H9 (cell line): Measurements from ENCODE around the gene SLC29A4. TPM values are rescaled to one million over a fixed set of nuclear protein-coding genes. Genes with fewer than 3 reads are reported as not detected.
"Not testable (repeated sequence)": the region's sequence is repeated elsewhere in the genome, so short reads cannot be mapped to it uniquely, and the experiment has no call there.

Experiments
- DNase-seq: peaks from one replicate; pipeline ENCODE4 v3.0.0-alpha.2; 2017
- H2AFZ ChIP-seq: one replicate; pipeline ENCODE4 v1.6.1; 2013; ENCODE audit warnings: mild to moderate bottlenecking, low read length, control low read depth, moderate library complexity
- H2AK5ac ChIP-seq: 2 replicates; pipeline ENCODE4 v1.6.1; 2013; ENCODE audit warnings: low read length, control low read depth, mixed read lengths; ENCODE audit not compliant: insufficient read length
- H2BK120ac ChIP-seq: one replicate; pipeline ENCODE4 v1.6.1; 2013; ENCODE audit warnings: low read depth, mild to moderate bottlenecking, low read length, control low read depth, inconsistent platforms; ENCODE audit not compliant: poor library complexity, severe bottlenecking
- H2BK12ac ChIP-seq: 2 replicates; pipeline ENCODE4 v1.6.1; 2013; ENCODE audit warnings: low read length, control low read depth, mixed read lengths, low read depth; ENCODE audit not compliant: insufficient read length
- H2BK15ac ChIP-seq: 2 replicates; pipeline ENCODE4 v1.6.1; 2013; ENCODE audit warnings: low read depth, low read length, control low read depth
- H2BK20ac ChIP-seq: one replicate; pipeline ENCODE4 v1.6.1; 2013; ENCODE audit warnings: low read depth, mild to moderate bottlenecking, low read length, control low read depth, inconsistent platforms; ENCODE audit not compliant: poor library complexity, severe bottlenecking
- H2BK5ac ChIP-seq: 2 replicates; pipeline ENCODE4 v1.6.1; 2013; ENCODE audit warnings: low read length, control low read depth, mixed read lengths; ENCODE audit not compliant: insufficient read length
- H3K14ac ChIP-seq: 2 replicates; pipeline ENCODE4 v1.6.1; 2013; ENCODE audit warnings: low read length, control low read depth; ENCODE audit not compliant: insufficient read depth
- H3K18ac ChIP-seq: 2 replicates; pipeline ENCODE4 v1.6.1; 2013; ENCODE audit warnings: low read depth, mild to moderate bottlenecking, mixed read lengths, low read length, control low read depth; ENCODE audit not compliant: insufficient read length
- H3K23ac ChIP-seq: 2 replicates; pipeline ENCODE4 v1.6.1; 2013; ENCODE audit warnings: low read length, control low read depth, mixed read lengths, low read depth; ENCODE audit not compliant: insufficient read length
- H3K23me2 ChIP-seq: 2 replicates; pipeline ENCODE4 v1.6.1; 2013; ENCODE audit warnings: low read depth, mild to moderate bottlenecking, mixed read lengths, low read length, control low read depth; ENCODE audit not compliant: insufficient read length, poor library complexity, severe bottlenecking
- H3K27ac ChIP-seq: 2 replicates; pipeline ENCODE4 v1.5.1; 2013; ENCODE audit warnings: low read length, control low read depth, mixed read lengths, low read depth; ENCODE audit not compliant: insufficient read length
- H3K27me3 ChIP-seq: 2 replicates; pipeline ENCODE4 v1.6.1; 2013; ENCODE audit warnings: low read length, control low read depth, inconsistent platforms; ENCODE audit not compliant: insufficient read depth
- H3K4ac ChIP-seq: 2 replicates; pipeline ENCODE4 v1.6.1; 2013; ENCODE audit warnings: low read depth, mild to moderate bottlenecking, control low read depth, inconsistent platforms, low read length, moderate library complexity
- H3K4me1 ChIP-seq: 2 replicates; pipeline ENCODE4 v1.6.1; 2013; ENCODE audit warnings: low read length, control low read depth, inconsistent platforms; ENCODE audit not compliant: insufficient read depth
- H3K4me2 ChIP-seq: 2 replicates; pipeline ENCODE4 v1.6.1; 2013; ENCODE audit warnings: low read length, control low read depth, mixed read lengths; ENCODE audit not compliant: insufficient read length, insufficient read depth
- H3K56ac ChIP-seq: 2 replicates; pipeline ENCODE4 v1.6.1; 2013; ENCODE audit warnings: low read depth, mild to moderate bottlenecking, mixed read lengths, low read length, control low read depth; ENCODE audit not compliant: insufficient read length
- H3K79me1 ChIP-seq: 2 replicates; pipeline ENCODE4 v1.6.1; 2013; ENCODE audit warnings: low read depth, mild to moderate bottlenecking, moderate library complexity, low read length, control low read depth, inconsistent platforms; ENCODE audit not compliant: insufficient read depth, poor library complexity, severe bottlenecking
- H3K79me2 ChIP-seq: 2 replicates; pipeline ENCODE4 v1.6.1; 2013; ENCODE audit warnings: low read length, control low read depth, inconsistent platforms; ENCODE audit not compliant: insufficient read depth
- H3K9ac ChIP-seq: 2 replicates; pipeline ENCODE4 v1.6.1; 2013; ENCODE audit warnings: low read length, control low read depth, mixed read lengths; ENCODE audit not compliant: insufficient read length; ENCODE audit errors: extremely low read depth
- H3K9me3 ChIP-seq: one replicate; pipeline ENCODE4 v1.6.1; 2013; ENCODE audit warnings: low read depth, low read length, inconsistent platforms; ENCODE audit not compliant: control insufficient read depth
- H3T11ph ChIP-seq: one replicate; pipeline ENCODE4 v1.6.1; 2013; ENCODE audit warnings: mild to moderate bottlenecking, low read length, control low read depth, inconsistent platforms
- H4K20me1 ChIP-seq: one replicate; pipeline ENCODE4 v1.6.1; 2013; ENCODE audit not compliant: control insufficient read depth, insufficient read length, insufficient read depth
- H4K5ac ChIP-seq: 2 replicates; pipeline ENCODE4 v1.6.1; 2013; ENCODE audit warnings: low read depth, mild to moderate bottlenecking, mixed read lengths, low read length, control low read depth; ENCODE audit not compliant: insufficient read length
- H4K8ac ChIP-seq: replicated peaks from 2 replicates; pipeline ENCODE4 v1.6.1; 2013; ENCODE audit warnings: low read length, control low read depth, mixed read lengths, low read depth; ENCODE audit not compliant: insufficient read length
- H4K91ac ChIP-seq: 2 replicates; pipeline ENCODE4 v1.6.1; 2013; ENCODE audit warnings: low read depth, mild to moderate bottlenecking, moderate library complexity, mixed read lengths, low read length, control low read depth; ENCODE audit not compliant: insufficient read length
- H3K27ac Mint-ChIP-seq, 3 experiments: 2 replicates in 2 of 3; 3 replicates in 1 of 3; pipeline ENCODE4 v1.8.0; 2020 to 2021; ENCODE audit warnings: mixed read lengths in 3 of 3, mild to moderate bottlenecking in 1 of 3, moderate library complexity in 1 of 3
- H3K27me3 Mint-ChIP-seq: 2 replicates; pipeline ENCODE4 v1.8.0; 2021; ENCODE audit warnings: low read depth, mild to moderate bottlenecking, moderate library complexity, mixed read lengths
- H3K36me3 Mint-ChIP-seq, 3 experiments: 2 replicates in 2 of 3; 3 replicates in 1 of 3; pipeline ENCODE4 v1.8.0; 2020 to 2021; ENCODE audit warnings: low read depth in 3 of 3, mixed read lengths in 3 of 3; ENCODE audit not compliant: insufficient read depth in 1 of 3
- H3K4me1 Mint-ChIP-seq, 2 experiments: 2 replicates each; pipeline ENCODE4 v1.8.0; 2020; ENCODE audit warnings: mixed read lengths in 2 of 2
- H3K4me3 Mint-ChIP-seq, 2 experiments: 2 replicates in 1 of 2; 3 replicates in 1 of 2; pipeline ENCODE4 v1.8.0; 2020 to 2021; ENCODE audit warnings: mild to moderate bottlenecking in 2 of 2, mixed read lengths in 2 of 2, moderate library complexity in 1 of 2
- H3K9me3 Mint-ChIP-seq, 2 experiments: 2 replicates in 1 of 2; 3 replicates in 1 of 2; pipeline ENCODE4 v1.8.0; 2020; ENCODE audit warnings: mild to moderate bottlenecking in 2 of 2, mixed read lengths in 2 of 2, moderate library complexity in 1 of 2
- WGBS: extraction: QIAGEN DNeasy Blood & Tissue Kit; methylation state at CpG from one replicate; pipeline ENCODE4 v1.1.7; 2013; ENCODE audit warnings: missing lambda C conversion rate, low lambda C conversion rate, mixed read lengths; ENCODE audit not compliant: insufficient read length; ENCODE audit errors: extremely low coverage; 5-methylcytosine and 5-hydroxymethylcytosine counted together
- total RNA-seq: library from RNA; stranded (reverse); gene quantifications from 2 replicates; pipeline ENCODE4 v1.2.1, GENCODE V29; 2021

Gene SLC29A4
- total RNA-seq, 1 experiment from 2014 or later: 12.4 TPM

- DNase-seq: not testable (repeated sequence)
These were observed 12.6 kb upstream of the SLC29A4 start for GRCh38 chr7:5269992-5270657.

More at GRCh38 chr7:5269992-5270657, 12.6 kb upstream of the SLC29A4 start:
- H2BK12ac ChIP-seq, H4K5ac ChIP-seq, H4K20me1 ChIP-seq, H3K18ac ChIP-seq, H3K23ac ChIP-seq, H3K36me3 Mint-ChIP-seq, H3K4me1 ChIP-seq, H2AFZ ChIP-seq, H2BK5ac ChIP-seq, H2BK20ac ChIP-seq, H3K27me3 ChIP-seq, H3K4ac ChIP-seq, H3T11ph ChIP-seq, H4K91ac ChIP-seq, H3K4me2 ChIP-seq, H3K23me2 ChIP-seq, H3K4me3 Mint-ChIP-seq, H2BK15ac ChIP-seq, H2AK5ac ChIP-seq, H4K8ac ChIP-seq, H3K79me1 ChIP-seq, H3K27ac Mint-ChIP-seq, H3K79me2 ChIP-seq, H3K27ac ChIP-seq, H3K9ac ChIP-seq, H3K56ac ChIP-seq, H3K14ac ChIP-seq, H2BK120ac ChIP-seq, H3K9me3 Mint-ChIP-seq, H3K9me3 ChIP-seq: not testable (repeated sequence)
- WGBS: no CpG with 5 or more reads among the region's 12 CpGs
- Mint-ChIP-seq H3K27me3 (peaks cover 15% of the 10 kb centered on the region), H3K4me1 (peaks cover 10 to 11% of the 10 kb centered on the region in 2 experiments)
